ENCODE data around the gene CKAP2L. TPM values are rescaled to one million over a fixed set of nuclear protein-coding genes. Genes with fewer than 3 reads are reported as not detected.

CKAP2L gene
- total RNA-seq, 2 experiments from 2014 or later, result 63.3 to 66.3 TPM

DNA sequence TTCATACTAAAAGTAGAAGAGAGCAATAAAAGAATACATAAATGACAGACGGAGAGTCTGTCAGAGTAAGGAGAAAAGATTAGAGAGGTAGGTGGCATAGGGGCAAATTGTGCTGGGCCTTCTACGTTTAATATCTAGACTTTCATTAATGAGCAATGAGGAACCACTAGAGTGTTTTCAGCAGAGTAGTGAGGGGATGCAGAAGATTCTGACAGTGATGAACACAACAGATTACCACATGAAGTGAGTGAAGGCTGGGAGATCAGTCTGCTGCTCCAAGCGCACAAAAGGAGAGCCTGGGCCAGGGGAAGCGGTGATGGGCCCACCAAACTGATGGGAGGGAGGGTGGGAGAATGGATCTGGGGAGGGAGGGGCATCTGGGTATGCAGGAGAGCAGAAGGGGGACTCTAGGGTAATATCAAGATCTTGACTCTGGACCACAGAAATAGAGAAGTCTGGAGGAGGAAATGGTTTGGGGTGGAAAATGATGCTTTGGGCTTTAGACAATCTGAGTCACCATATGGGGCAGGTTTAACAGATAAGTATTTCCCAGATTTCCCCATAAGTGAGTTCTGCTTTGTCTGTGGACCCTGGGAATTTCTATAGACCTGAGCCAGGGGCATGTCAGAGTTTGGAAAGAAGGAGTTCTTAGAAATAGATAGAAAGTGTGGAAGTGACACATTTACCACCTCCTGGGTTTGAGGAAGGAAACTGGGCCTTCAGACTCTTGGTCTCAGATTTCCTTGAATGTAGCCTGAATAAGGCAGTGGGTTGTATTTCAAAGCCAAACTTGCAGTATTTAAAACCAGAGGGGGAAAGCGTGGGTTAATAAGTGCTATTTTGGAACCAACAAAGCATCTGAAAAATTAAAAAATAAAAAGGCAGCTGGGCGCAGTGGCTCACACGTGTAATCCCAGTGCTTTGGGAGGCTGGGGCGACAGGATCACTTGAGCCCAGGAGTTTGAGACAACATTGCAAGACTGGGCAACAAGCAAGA is 34.9 kb upstream of the CKAP2L start:
- ChIA-PET POLR2A (no interaction called here), CTCF (no interaction called here)
- H3K9me3 Mint-ChIP-seq, result peaks cover 15% of the 10 kb centered on the region
- peaks cover 60% of the 10 kb centered on the region for H3K4me1 Mint-ChIP-seq
- DNase-seq, result no peak
- peaks cover 38% of the 10 kb centered on the region for H3K36me3 Mint-ChIP-seq (ENCODE audit: low read depth)
- H3K27me3 Mint-ChIP-seq, result no peaks in the 10 kb centered on the region
- peak overlapping the region; percentile 50 for H3K27ac Mint-ChIP-seq
- H3K4me3 Mint-ChIP-seq, result no peak overlapping the region

- Mint-ChIP-seq H3K36me3 (ENCODE audit: low read depth) (peaks cover 41% of the 10 kb centered on the region), H3K27me3 (no peaks in the 10 kb centered on the region), H3K4me1 (peaks cover 58% of the 10 kb centered on the region), H3K9me3 (peaks cover 28% of the 10 kb centered on the region), H3K27ac (no peak overlapping the region), H3K4me3 (no peak overlapping the region)
- DNase-seq, result no peak
- POLR2A ChIA-PET, result interaction anchor here (2.5 kb wide), 1 partner anchor 13 kb away, joined by 8 read pairs; the partner anchor contains the start of gene IL1A
- CTCF ChIA-PET, result no interaction called here
Observed at GRCh38 chr2:112796486-112796885, 32.1 kb upstream of the CKAP2L start.

DNA sequence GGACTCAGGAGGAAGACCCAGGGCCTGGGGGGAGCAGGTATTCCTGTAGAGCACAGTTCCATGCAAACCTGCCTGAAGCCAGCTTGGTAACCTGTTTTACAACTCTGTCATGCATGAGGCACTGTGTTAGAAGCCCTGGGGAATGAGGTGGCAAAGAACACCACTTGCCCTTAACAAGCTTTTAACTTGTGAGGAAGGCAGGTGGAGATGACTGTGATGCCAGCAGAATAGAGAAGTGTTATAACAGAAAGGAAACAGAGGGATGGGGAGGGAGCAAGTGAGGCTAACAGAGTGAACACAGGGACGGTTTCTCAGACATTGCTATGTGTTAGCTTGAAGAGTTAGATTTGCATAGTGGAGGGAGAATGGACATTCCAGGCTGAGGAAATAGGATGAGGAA is 31.4 kb upstream of the CKAP2L start:
- no peaks in the 10 kb centered on the region for H3K27me3 Mint-ChIP-seq
- H3K4me3 Mint-ChIP-seq, result no peak overlapping the region
- peaks cover 28% of the 10 kb centered on the region for H3K9me3 Mint-ChIP-seq
- peaks cover 55% of the 10 kb centered on the region for H3K4me1 Mint-ChIP-seq
- POLR2A ChIA-PET, result interaction anchor here (2.5 kb wide), 1 partner anchor 12 kb away, joined by 8 read pairs; the partner anchor contains the start of gene IL1A
- DNase-seq, result no peak
- H3K36me3 Mint-ChIP-seq (ENCODE audit: low read depth), result peaks cover 43% of the 10 kb centered on the region
- H3K27ac Mint-ChIP-seq, result no peak overlapping the region
- CTCF ChIA-PET, result interaction anchor here (0.6 to 0.7 kb wide), 2 partner anchors 33 to 89 kb away, joined by 4 to 5 read pairs; no protein-coding TSS in a partner anchor

DNA sequence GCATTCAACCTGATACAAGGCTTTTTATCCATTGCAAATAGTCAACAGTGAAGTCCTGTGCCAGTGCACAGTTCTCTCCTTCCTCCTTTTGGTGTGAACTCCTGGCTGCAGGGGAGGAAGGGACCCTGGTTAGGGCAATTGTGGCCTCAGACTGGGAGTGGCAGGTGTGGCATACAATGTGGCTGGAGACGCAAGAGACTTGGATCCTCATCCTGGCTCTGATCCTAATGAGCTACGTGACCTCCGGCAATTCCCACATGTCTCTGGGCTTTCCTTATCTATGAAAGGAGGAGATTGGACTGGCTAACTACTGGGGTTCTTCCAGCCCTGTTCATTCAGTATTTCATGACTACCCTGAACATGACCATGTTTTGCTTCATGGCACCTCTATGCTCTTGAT is 30.4 kb upstream of the CKAP2L start:
- DNase-seq, result no peak
- H3K9me3 Mint-ChIP-seq, result peaks cover 32% of the 10 kb centered on the region
- POLR2A ChIA-PET, result interaction anchor here (1.4 to 2.5 kb wide), 3 partner anchors 10 to 14 kb away, joined by 4 to 8 read pairs (median 7); partner anchors contain the start of gene IL1A
- H3K27ac Mint-ChIP-seq, result peak overlapping the region; percentile 77
- H3K4me1 Mint-ChIP-seq, result peaks cover 48% of the 10 kb centered on the region
- H3K27me3 Mint-ChIP-seq, result no peaks in the 10 kb centered on the region
- peaks cover 44% of the 10 kb centered on the region for H3K36me3 Mint-ChIP-seq (ENCODE audit: low read depth)
- CTCF ChIA-PET, result no interaction called here
- no peak overlapping the region for H3K4me3 Mint-ChIP-seq

- DNase-seq, result peak; percentile 79
- CTCF ChIA-PET, result interaction anchor here (0.7 to 1.0 kb wide), 2 partner anchors 44 to 91 kb away, joined by 3 to 5 read pairs; no protein-coding TSS in a partner anchor
- no peak overlapping the region for H3K4me3 Mint-ChIP-seq
- no peaks in the 10 kb centered on the region for H3K27me3 Mint-ChIP-seq
- peaks cover 42% of the 10 kb centered on the region for H3K4me1 Mint-ChIP-seq
- H3K9me3 Mint-ChIP-seq, result peaks cover 32% of the 10 kb centered on the region
- POLR2A ChIA-PET, result interaction anchor here (0.7 to 1.6 kb wide), 5 partner anchors 11 to 46 kb away, joined by 3 to 7 read pairs (median 4); partner anchors contain the start of gene CKAP2L
- peak overlapping the region; percentile 78 for H3K27ac Mint-ChIP-seq
- peaks cover 41% of the 10 kb centered on the region for H3K36me3 Mint-ChIP-seq (ENCODE audit: low read depth)
Observed at GRCh38 chr2:112794131-112794733, 29.8 kb upstream of the CKAP2L start.

GRCh38 chr2:112793449-112793978 is 29.1 kb upstream of the CKAP2L start:
- peak overlapping the region; percentile 78 for H3K27ac Mint-ChIP-seq
- no peak for DNase-seq
- peaks cover 41% of the 10 kb centered on the region for H3K4me1 Mint-ChIP-seq
- CTCF ChIA-PET, result interaction anchor here (0.7 to 1.0 kb wide), 2 partner anchors 44 to 92 kb away, joined by 3 to 5 read pairs; no protein-coding TSS in a partner anchor
- peaks cover 32% of the 10 kb centered on the region for H3K9me3 Mint-ChIP-seq
- peaks cover 40% of the 10 kb centered on the region for H3K36me3 Mint-ChIP-seq (ENCODE audit: low read depth)
- POLR2A ChIA-PET, result interaction anchor here (0.7 to 1.6 kb wide), 4 partner anchors 11 to 46 kb away, joined by 3 to 7 read pairs (median 4); partner anchors contain the start of gene CKAP2L
- no peak overlapping the region for H3K4me3 Mint-ChIP-seq
- no peaks in the 10 kb centered on the region for H3K27me3 Mint-ChIP-seq

DNA sequence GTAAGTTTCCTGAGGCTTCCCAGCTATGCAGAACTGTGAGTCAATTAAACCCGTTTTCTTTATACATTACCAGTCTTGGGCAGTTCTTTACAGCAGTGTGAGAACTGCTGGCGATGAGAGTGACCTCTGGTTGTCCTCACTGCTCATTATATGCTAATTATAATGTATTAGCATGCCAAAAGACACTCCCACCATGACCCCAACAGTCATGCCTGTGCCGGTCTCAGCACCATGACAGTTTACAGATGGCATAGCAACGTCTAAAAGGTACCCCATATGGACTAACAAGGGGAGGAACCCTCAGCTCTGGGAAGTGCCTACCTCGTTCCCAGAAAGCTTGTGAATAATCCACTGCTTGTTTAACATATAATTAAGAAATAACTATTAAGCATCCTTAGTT is 28.0 kb upstream of the CKAP2L start:
- ChIA-PET POLR2A (no interaction called here), CTCF (no interaction called here)
- Mint-ChIP-seq H3K36me3 (ENCODE audit: low read depth) (peaks cover 34% of the 10 kb centered on the region), H3K4me1 (peaks cover 43% of the 10 kb centered on the region), H3K27me3 (no peaks in the 10 kb centered on the region), H3K4me3 (no peak overlapping the region), H3K27ac (no peak overlapping the region), H3K9me3 (peaks cover 26% of the 10 kb centered on the region)
- no peak for DNase-seq

DNA sequence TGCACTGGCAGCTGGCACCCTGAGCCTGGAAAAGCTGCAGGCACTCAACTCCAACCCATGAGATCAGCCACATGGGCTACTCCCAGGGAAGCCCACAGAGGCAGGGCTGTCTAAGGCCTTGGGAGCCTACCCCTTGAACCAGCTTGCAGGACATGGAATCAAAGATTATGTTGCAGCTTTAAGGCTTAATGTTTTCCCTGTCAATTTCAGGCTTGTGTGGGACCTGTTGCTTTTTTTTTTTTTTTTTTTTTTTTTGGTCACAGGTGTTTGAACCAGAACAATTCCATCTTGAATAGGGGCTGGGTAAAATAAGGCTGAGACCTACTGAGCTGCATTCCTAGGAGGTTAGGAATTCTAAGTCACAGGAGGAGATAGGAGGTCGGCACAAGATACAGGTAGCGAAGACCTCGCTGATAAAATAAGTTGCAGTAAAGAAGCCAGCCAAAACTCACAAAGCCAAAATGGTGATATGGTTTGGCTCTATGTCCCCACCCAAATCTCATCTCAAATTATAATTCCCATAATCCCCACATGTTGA is 27.4 kb upstream of the CKAP2L start:
- H3K36me3 Mint-ChIP-seq (ENCODE audit: low read depth), result peaks cover 30% of the 10 kb centered on the region
- ChIA-PET POLR2A (no interaction called here), CTCF (interaction anchor here (0.7 kb wide), 2 partner anchors 42 to 80 kb away, joined by 4 read pairs; no protein-coding TSS in a partner anchor)
- peaks cover 26% of the 10 kb centered on the region for H3K9me3 Mint-ChIP-seq
- peaks cover 48% of the 10 kb centered on the region for H3K4me1 Mint-ChIP-seq
- no peak for DNase-seq
- H3K4me3 Mint-ChIP-seq, result no peak overlapping the region
- H3K27ac Mint-ChIP-seq, result no peak overlapping the region
- H3K27me3 Mint-ChIP-seq, result no peaks in the 10 kb centered on the region

DNA sequence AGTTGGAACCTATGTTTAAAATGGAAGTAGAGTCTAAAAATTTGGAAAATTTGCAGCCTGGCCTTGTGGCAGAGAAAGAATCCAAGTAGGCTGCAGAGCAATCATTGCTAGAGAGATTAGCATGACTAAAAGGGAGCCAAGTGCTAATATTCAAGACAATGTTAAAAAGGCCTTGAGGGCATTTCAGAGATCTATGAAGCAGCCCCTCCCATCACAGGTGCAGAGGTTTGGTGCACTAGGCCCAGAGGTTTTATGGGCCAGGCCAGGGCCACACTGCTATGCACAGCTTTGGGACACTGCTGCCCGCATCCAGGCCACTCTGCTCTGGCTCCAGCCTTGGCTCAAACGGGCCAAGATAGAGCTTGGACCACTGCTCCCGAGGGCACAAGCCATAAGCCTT is 26.6 kb upstream of the CKAP2L start:
- peaks cover 52% of the 10 kb centered on the region for H3K4me1 Mint-ChIP-seq
- no peaks in the 10 kb centered on the region for H3K27me3 Mint-ChIP-seq
- peaks cover 28% of the 10 kb centered on the region for H3K36me3 Mint-ChIP-seq (ENCODE audit: low read depth)
- DNase-seq, result no peak
- H3K9me3 Mint-ChIP-seq, result peaks cover 26% of the 10 kb centered on the region
- no peak overlapping the region for H3K27ac Mint-ChIP-seq
- ChIA-PET POLR2A (no interaction called here), CTCF (interaction anchor here (0.7 kb wide), 2 partner anchors 41 to 79 kb away, joined by 4 read pairs; no protein-coding TSS in a partner anchor)
- no peak overlapping the region for H3K4me3 Mint-ChIP-seq

GRCh38 chr2:112790305-112790704 is 25.9 kb upstream of the CKAP2L start:
- DNase-seq, result no peak
- Mint-ChIP-seq H3K4me1 (peaks cover 48% of the 10 kb centered on the region), H3K27me3 (no peaks in the 10 kb centered on the region), H3K27ac (no peak overlapping the region), H3K36me3 (ENCODE audit: low read depth) (peaks cover 23% of the 10 kb centered on the region), H3K9me3 (peaks cover 23% of the 10 kb centered on the region), H3K4me3 (no peak overlapping the region)
- ChIA-PET CTCF (no interaction called here), POLR2A (no interaction called here)

DNA sequence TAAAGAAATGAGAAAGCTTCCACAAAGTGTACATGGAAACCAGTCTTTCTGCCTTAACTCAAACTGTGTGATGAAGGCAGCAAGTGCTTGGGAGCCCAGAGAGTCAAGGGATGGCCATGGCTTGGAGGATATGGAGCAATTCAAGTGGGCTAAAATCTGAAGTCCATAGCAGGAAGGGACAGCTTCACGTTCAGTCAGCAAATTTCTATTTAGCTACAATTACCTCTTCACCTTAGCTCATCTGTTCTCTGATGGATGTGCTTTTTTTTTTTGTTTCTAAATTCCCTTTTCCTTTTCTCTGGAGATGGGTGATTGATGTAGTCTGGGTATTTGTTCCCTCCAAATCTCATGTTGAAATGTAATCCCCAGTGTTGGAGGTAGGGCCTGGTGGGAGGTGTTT is 24.8 kb upstream of the CKAP2L start:
- Mint-ChIP-seq H3K9me3 (peaks cover 20% of the 10 kb centered on the region), H3K36me3 (ENCODE audit: low read depth) (peaks cover 18% of the 10 kb centered on the region), H3K4me3 (no peak overlapping the region), H3K27ac (no peak overlapping the region), H3K27me3 (no peaks in the 10 kb centered on the region), H3K4me1 (peaks cover 46% of the 10 kb centered on the region)
- DNase-seq, result no peak
- ChIA-PET POLR2A (interaction anchor here (0.6 kb wide), 1 partner anchor 45 kb away, joined by 3 read pairs; no protein-coding TSS in a partner anchor), CTCF (no interaction called here)

GRCh38 chr2:112788653-112789052 is 24.2 kb upstream of the CKAP2L start:
- no peak for DNase-seq
- H3K27ac Mint-ChIP-seq, result no peak overlapping the region
- peaks cover 46% of the 10 kb centered on the region for H3K4me1 Mint-ChIP-seq
- H3K9me3 Mint-ChIP-seq, result peaks cover 20% of the 10 kb centered on the region
- CTCF ChIA-PET, result no interaction called here
- H3K4me3 Mint-ChIP-seq, result no peak overlapping the region
- peaks cover 18% of the 10 kb centered on the region for H3K36me3 Mint-ChIP-seq (ENCODE audit: low read depth)
- POLR2A ChIA-PET, result interaction anchor here (0.6 kb wide), 1 partner anchor 45 kb away, joined by 3 read pairs; no protein-coding TSS in a partner anchor
- no peaks in the 10 kb centered on the region for H3K27me3 Mint-ChIP-seq
